HepG2 (cell line): ENCODE measurements around the gene TMEM198. TPM values are rescaled to one million over a fixed set of nuclear protein-coding genes. Genes with fewer than 3 reads are reported as not detected.
A peak's percentile ranks its signal among the peaks of the same experiment; 100 is the strongest.

Source experiments
- BORCS8-MEF2B ChIP-seq: sonication (generic); formaldehyde crosslinking; IDR thresholded peaks from 2 replicates; pipeline ENCODE4 v1.8.0; 2022; ENCODE audit warnings: mild to moderate bottlenecking, missing genetic modification reagents
- CEBPZ ChIP-seq: IDR thresholded peaks from 2 replicates; pipeline ENCODE4 v1.6.1; 2012; ENCODE audit warnings: low read length, improper control_type of control experiment
- FIP1L1 ChIP-seq: fragments of 200-400 bp; formaldehyde crosslinking; IDR thresholded peaks from 2 replicates; pipeline ENCODE4 v1.6.1; 2018; ENCODE audit warnings: low read depth, mild to moderate bottlenecking, low read length, moderate library complexity, borderline replicate concordance; ENCODE audit not compliant: insufficient read depth
- GABPB1 ChIP-seq: IDR thresholded peaks from 2 replicates; pipeline ENCODE4 v1.6.1; 2016; ENCODE audit warnings: mild to moderate bottlenecking, missing genetic modification reagents, moderate library complexity, missing compliant biosample characterization
- GFI1 ChIP-seq: sonication (generic); formaldehyde crosslinking; IDR thresholded peaks from 2 replicates; pipeline ENCODE4 v1.5.0; 2020; ENCODE audit warnings: missing genetic modification reagents, mild to moderate bottlenecking, borderline replicate concordance
- IKZF1 ChIP-seq: fragments of 450-650 bp; IDR thresholded peaks from 2 replicates; pipeline ENCODE4 v1.7.1; 2016
- MTERF4 ChIP-seq: sonication (generic); formaldehyde crosslinking; IDR thresholded peaks from 2 replicates; pipeline ENCODE4 v1.8.0; 2023; ENCODE audit warnings: mild to moderate bottlenecking, missing genetic modification reagents
- MTF2 ChIP-seq: sonication (generic); formaldehyde crosslinking; IDR thresholded peaks from 2 replicates; pipeline ENCODE4 v1.5.0; 2020; ENCODE audit warnings: missing genetic modification reagents, borderline replicate concordance
- NR2C2 ChIP-seq: sonication (generic); formaldehyde crosslinking; IDR thresholded peaks from 2 replicates; pipeline ENCODE4 v1.4.0; 2020; ENCODE audit warnings: missing genetic modification reagents, mild to moderate bottlenecking, moderate library complexity, borderline replicate concordance
- NR2F6 ChIP-seq, 2 experiments: IDR thresholded peaks; 2 replicates each; pipeline ENCODE4 v1.6.1; 2016; ENCODE audit warnings: antibody characterized with exemption in 1 of 2, mild to moderate bottlenecking in 1 of 2
- PCBP2 ChIP-seq: fragments of 200-400 bp; formaldehyde crosslinking; optimal IDR thresholded peaks from 2 replicates; pipeline ENCODE3; 2018; ENCODE audit warnings: low read length, low read depth; ENCODE audit not compliant: poor library complexity, severe bottlenecking
- POGZ ChIP-seq: sonication (generic); formaldehyde crosslinking; IDR thresholded peaks from 2 replicates; pipeline ENCODE4 v1.4.0; 2020; ENCODE audit warnings: mild to moderate bottlenecking, missing genetic modification reagents
- SNRNP70 ChIP-seq: fragments of 200-400 bp; formaldehyde crosslinking; IDR thresholded peaks from 2 replicates; pipeline ENCODE4 v1.6.1; 2017; ENCODE audit warnings: mild to moderate bottlenecking, low read depth, low read length, moderate library complexity
- TBL1XR1 ChIP-seq: fragments of 150-350 bp; IDR thresholded peaks from 2 replicates; pipeline ENCODE4 v1.6.1; 2014; ENCODE audit warnings: borderline replicate concordance, low read length; ENCODE audit not compliant: partially characterized antibody
- TFAP4 ChIP-seq: sonication (generic); IDR thresholded peaks from 2 replicates; pipeline ENCODE4 v1.6.1; 2016; ENCODE audit warnings: low read depth, borderline replicate concordance
- TMF1 ChIP-seq: sonication (generic); formaldehyde crosslinking; IDR thresholded peaks from 2 replicates; pipeline ENCODE4 v1.8.1; 2022; ENCODE audit warnings: low read depth, missing genetic modification reagents
- ZFP41 ChIP-seq: sonication (generic); formaldehyde crosslinking; IDR thresholded peaks from 2 replicates; pipeline ENCODE4 v1.4.0; 2020; ENCODE audit warnings: mild to moderate bottlenecking, missing genetic modification reagents, borderline replicate concordance
- ZFX ChIP-seq: sonication (generic); formaldehyde crosslinking; IDR thresholded peaks from 2 replicates; pipeline ENCODE4 v1.4.0; 2020; ENCODE audit warnings: mild to moderate bottlenecking, low read depth, missing genetic modification reagents, moderate library complexity
- ZNF510 ChIP-seq: sonication (generic); formaldehyde crosslinking; IDR thresholded peaks from 2 replicates; pipeline ENCODE4 v1.4.0; 2020; ENCODE audit warnings: low read depth, mild to moderate bottlenecking, missing genetic modification reagents
- ZNF605 ChIP-seq: sonication (generic); formaldehyde crosslinking; IDR thresholded peaks from 2 replicates; pipeline ENCODE4 v1.8.0; 2022; ENCODE audit warnings: mild to moderate bottlenecking, missing genetic modification reagents
- ZNF678 ChIP-seq: sonication (generic); formaldehyde crosslinking; IDR thresholded peaks from 2 replicates; pipeline ENCODE4 v1.4.0; 2020; ENCODE audit warnings: mild to moderate bottlenecking, missing genetic modification reagents
- ZNF749 ChIP-seq: sonication (generic); formaldehyde crosslinking; IDR thresholded peaks from 2 replicates; pipeline ENCODE4 v1.8.0; 2022; ENCODE audit warnings: mild to moderate bottlenecking, missing genetic modification reagents, moderate library complexity, borderline replicate concordance
- ZNF788 ChIP-seq: sonication (generic); formaldehyde crosslinking; IDR thresholded peaks from 2 replicates; pipeline ENCODE4 v1.5.0; 2020; ENCODE audit warnings: mild to moderate bottlenecking, missing genetic modification reagents, borderline replicate concordance
- ZNF878 ChIP-seq: sonication (generic); formaldehyde crosslinking; IDR thresholded peaks from 2 replicates; pipeline ENCODE4 v1.8.1; 2023; ENCODE audit warnings: mild to moderate bottlenecking, missing genetic modification reagents, moderate library complexity
- polyA plus RNA-seq, 8 experiments: library from polyadenylated mRNA; depleted of rRNA in 3 of 8; stranded (reverse) in 7 of 8; unstranded in 1 of 8; fragments of >200 nt; fragmentation: Illumina TruSeq in 4 of 8; extraction: Trizol in 4 of 8; gene quantifications; 2 replicates each; pipeline versions ENCODE4 v1.2.1 to v1.2.3, GENCODE V29; 2011 to 2016; ENCODE audit warnings: low read depth in 4 of 8, missing spikeins in 1 of 8, mixed read lengths in 1 of 8; ENCODE audit not compliant: insufficient read depth in 1 of 8
- total RNA-seq, 5 experiments: library from RNA; depleted of rRNA; stranded (reverse); fragments of >200 nt; fragmentation: Illumina TruSeq; extraction: Trizol; gene quantifications; 2 replicates each; pipeline ENCODE4 v1.2.3, GENCODE V29; 2016; ENCODE audit warnings: low read depth in 1 of 5

The TMEM198 gene
- total and polyA plus RNA-seq, 2 of the 13 experiments (the other 11 are each of a cell fraction or from before 2014, with no cell fraction given): 17.3 to 23.5 TPM

GRCh38 chr2:219571311-219572236 lies 27.7 kb downstream of the TMEM198 start, which contains the start of gene OBSL1 (continued):
- TF ChIP-seq FIP1L1 (no peak), ZFX (peak; percentile 69), GFI1 (CRISPR knock-in tag) (peak; percentile 78; the same call in 1 of the 2 replicates), ZNF788 (CRISPR knock-in tag) (peak; percentile 71; the same call in 1 of the 2 replicates), GABPB1 (CRISPR knock-in tag) (peak; percentile 87), ZNF510 (CRISPR knock-in tag) (peak; percentile 87; the same call in 1 of the 2 replicates), PCBP2 (peak; percentile 52), TFAP4 (peak; percentile 78; the same call in 1 of the 2 replicates), ZNF678 (CRISPR knock-in tag) (no peak), BORCS8-MEF2B (CRISPR knock-in tag) (peak; percentile 69; the same call in 1 of the 2 replicates), NR2F6 (IDR thresholded peaks at IDR 0.05) (peak; percentile 79), NR2F6 (CRISPR knock-in tag; IDR thresholded peaks at IDR 0.05) (no peak; the same call in none of the 2 replicates), NR2C2 (peak; percentile 23; the same call in 1 of the 2 replicates), IKZF1 (no peak), SNRNP70 (no peak), POGZ (CRISPR knock-in tag) (peak; percentile 56; the same call in 1 of the 2 replicates), TBL1XR1 (peak; percentile 69), ZNF878 (no peak), CEBPZ (no peak), TMF1 (CRISPR knock-in tag) (no peak; the same call in 1 of the 2 replicates), ZNF749 (CRISPR knock-in tag) (no peak), MTF2 (CRISPR knock-in tag) (no peak), MTERF4 (CRISPR knock-in tag) (no peak), ZFP41 (CRISPR knock-in tag) (no peak; the same call in 1 of the 2 replicates), ZNF605 (CRISPR knock-in tag) (peak; percentile 93)
